Renal cortex interstitium (tissue), 11 donors: ENCODE data around the gene SORCS2. TPM values are rescaled to one million over a fixed set of nuclear protein-coding genes. Genes with fewer than 3 reads are reported as not detected.

Experiments used
- DNase-seq, 11 donors: peaks; one replicate each; pipeline ENCODE4 v3.0.0-alpha.2; 2013; ENCODE audit warnings: low read depth in 9 of 11, low spot score in 4 of 11; ENCODE audit errors: extremely low read depth in 1 of 11
- polyA plus RNA-seq, 3 donors: library from polyadenylated mRNA; unstranded; fragments of 120-200 nt; gene quantifications; one replicate each; pipeline ENCODE4 v1.2.1, GENCODE V29; 2013; ENCODE audit not compliant: insufficient read length in 3 of 3

SORCS2 gene
- polyA plus RNA-seq, 3 donors: 8.3 to 13.3 (median 9.9) TPM

DNA sequence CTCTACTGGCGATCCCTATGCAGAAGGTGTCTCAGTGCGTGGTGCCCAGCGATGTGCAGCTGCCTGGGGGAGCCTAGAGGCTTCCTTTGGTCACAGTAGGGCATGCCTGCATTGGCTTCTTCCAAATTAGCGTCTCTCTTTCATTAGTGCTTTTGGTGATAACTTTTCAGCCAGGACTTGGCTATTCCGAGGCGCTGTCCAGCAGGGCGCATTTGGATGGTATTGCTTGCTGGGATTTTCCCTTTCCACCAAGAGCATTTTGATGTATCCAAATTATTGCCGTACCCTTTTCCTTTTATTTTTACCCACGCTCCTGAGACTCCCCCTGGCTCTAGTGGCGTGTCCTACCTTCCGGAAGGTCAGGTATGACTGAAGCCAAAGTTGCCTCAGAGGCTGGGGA is 101.4 kb downstream of the SORCS2 start:
- DNase-seq: no peak

DNA sequence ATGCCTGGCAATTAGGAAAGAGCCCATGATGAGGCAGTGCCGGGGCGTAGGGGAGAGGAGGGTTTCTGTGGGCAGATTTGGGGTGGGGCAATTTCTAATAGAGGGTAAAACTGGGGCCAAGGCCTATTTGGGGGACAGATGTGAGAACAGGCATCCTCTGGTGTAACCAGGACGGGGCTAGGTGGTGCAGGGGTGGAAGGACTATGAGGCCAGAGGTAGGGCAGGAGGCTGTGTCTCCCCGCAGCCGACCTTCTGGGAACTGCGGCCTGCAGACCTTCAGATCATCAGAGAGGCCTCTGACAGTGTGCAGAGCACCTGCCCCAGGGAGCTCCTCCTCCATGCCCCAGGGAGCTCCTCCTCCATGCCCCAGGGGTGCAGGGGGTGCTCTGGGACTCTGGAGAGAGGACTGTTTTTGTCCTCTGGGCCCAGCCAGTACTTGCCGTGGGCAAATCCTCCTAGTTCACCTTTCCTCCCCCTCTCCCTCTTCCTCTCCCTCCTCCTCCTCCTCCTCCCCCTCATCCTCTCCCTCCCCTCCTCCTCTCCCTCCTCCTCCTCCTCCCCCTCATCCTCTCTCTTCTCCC is 101.9 kb downstream of the SORCS2 start:
- DNase-seq: no peak

DNA sequence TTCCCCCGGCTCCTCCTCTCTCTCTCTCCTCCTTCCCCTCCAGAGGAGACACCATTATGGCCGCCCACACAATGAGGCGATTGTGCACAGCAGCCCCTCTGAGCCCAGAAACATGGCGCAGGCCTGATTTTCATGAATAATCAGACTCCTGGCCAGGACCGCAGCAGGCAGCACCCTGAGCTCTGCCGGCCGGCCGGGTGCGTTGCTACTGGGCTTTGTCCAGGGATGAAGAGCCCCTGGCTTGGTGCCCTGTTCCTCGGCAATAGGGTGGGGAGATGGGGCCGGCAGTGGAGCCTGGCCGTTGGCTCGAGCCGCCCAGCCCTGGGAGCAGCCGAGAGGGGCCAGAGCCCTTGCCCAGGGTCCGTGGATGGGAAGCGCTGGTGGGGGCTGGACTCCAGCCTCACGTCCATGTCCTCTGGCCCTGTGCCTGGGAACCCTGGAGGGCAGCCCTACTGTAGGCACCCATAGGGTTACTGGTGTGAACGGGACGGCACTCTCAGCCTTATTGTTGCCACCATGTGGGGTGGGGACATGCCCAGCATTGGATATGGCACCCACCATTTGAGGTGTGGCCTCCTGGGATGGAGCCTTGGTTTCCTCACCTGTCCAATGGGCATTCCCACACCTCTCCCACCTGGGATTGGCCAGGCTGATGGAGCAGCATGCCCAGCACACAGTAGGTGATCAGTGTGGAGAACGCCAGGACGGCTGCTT is 103.0 kb downstream of the SORCS2 start:
- no peak for DNase-seq

DNA sequence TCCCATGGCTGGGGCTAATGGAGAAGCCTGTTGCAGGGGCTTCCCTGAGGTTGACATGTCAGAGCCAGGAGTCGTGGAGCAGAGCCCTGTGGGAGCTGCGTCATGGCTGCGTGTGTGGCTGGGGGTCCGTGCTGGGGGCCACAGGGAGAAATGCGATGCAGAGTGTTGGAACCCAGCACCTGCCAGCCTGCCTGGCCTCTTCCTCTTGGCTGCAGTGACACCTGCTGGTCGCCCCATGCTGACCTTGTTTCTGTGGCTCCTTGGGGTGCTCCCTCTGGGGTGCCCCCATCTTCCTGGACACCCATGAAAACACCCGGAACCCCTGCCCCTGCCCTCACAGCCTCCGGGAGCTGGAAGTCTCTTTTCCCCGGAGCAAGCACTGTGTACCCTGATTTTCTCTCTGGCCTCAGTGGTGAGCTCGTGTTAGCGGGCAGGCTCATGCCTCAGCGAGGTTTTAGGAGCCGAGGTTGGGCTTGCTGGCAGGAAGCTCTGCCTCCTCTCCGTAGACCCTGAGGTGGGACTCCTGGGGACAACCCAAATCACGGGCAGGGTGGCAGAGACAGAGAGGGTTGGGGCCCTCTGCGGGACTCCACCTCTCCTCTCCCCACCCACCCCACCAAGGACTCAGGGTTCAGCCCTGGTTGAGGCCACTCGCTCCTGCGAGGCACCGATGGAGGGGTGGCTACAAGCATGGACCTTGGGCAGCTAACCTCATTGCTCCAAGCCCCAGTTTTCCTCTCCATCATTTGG is 103.7 kb downstream of the SORCS2 start:
- no peak for DNase-seq

DNA sequence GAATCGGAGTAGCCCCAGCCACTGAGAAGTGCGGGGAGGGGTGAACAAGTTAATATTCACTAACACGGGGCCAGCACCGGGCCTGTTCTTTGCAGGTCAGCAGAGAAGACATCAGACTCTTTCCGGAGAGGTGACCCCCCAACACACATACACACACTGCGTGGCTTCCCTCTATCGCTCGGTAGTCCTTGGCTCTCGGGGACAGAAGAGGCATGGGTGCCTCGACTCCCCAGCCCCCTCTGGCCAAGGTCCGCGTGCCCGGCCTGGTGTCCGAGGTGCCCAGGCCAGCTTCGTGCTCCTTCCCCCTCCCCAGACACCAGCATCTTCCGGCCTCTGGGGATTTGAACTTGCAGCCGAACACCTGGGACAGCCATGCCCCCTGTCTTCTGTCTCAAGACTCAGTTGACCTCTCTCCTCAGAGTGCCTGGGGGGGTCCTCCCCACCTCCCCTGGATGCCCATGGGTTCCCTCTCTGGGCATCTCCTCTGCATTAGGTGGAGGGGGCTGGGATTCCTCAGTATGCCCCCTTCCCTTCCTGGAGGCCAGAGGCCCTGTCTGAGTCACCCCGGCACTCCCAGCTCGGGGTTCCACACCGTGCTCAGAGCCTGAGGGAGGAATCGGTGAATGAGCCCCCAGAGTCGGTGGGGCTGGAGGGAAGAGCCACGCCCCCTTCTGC is 104.5 kb downstream of the SORCS2 start:
- no peak for DNase-seq

DNA sequence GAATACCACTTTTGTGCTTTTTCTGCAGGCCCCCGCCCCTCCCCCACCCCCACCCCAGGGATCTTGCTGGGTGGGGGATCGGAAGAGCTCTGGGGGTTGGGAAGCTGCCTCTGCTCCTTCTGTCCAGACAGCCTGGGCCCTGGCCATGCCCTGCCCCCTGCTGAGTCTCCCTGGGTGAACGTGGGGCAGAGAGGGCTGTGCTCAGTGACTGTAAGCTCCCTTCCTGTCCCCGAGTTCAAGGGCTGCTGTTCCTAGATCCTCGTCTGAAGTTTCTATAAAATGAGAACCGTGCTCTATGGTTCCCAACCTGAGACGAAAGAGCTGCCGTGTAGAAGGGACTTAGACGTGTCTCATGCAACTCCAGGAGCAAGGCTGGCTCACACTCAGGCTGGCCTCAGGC is 105.0 kb downstream of the SORCS2 start:
- DNase-seq: no peak

DNA sequence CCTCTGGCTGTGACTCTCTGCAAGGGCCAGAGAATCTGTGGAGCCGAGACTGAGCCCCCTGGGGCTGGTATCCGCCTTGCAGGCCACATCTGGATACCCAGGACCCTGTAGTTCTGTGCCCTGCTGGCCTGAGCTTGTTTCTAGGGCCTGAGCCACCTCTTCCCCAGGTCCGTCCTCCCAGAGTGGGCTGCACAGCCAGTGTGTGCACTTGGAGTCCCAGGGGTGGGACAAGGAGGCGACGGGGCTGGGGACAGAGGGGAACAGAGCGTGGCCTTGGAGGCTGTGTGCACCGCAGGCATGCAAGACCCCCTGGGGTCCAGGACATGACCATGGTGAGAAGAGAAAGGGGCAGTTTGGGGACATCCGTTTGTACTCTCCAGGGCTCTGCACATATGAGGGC is 105.5 kb downstream of the SORCS2 start:
- DNase-seq: no peak

DNA sequence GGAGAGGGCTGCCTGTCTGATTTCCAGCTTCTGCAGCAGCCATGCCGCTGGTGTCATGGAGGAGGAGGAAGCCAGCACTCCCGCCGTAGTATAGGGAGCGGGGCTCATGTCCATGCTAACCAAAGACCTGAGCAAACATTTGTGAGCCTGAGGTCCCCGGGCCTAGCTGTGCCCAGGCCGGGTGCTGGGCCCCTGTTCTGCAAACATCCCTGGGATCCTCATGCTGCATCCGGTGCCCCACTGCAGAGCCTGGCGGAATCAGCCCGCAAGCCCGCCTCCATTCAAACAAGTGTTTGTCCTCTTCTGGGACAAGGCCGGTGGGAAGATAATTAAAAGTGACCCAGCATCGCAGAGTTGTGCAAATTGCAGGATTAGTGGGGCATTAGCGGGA is 106.3 kb downstream of the SORCS2 start:
- no peak for DNase-seq

DNA sequence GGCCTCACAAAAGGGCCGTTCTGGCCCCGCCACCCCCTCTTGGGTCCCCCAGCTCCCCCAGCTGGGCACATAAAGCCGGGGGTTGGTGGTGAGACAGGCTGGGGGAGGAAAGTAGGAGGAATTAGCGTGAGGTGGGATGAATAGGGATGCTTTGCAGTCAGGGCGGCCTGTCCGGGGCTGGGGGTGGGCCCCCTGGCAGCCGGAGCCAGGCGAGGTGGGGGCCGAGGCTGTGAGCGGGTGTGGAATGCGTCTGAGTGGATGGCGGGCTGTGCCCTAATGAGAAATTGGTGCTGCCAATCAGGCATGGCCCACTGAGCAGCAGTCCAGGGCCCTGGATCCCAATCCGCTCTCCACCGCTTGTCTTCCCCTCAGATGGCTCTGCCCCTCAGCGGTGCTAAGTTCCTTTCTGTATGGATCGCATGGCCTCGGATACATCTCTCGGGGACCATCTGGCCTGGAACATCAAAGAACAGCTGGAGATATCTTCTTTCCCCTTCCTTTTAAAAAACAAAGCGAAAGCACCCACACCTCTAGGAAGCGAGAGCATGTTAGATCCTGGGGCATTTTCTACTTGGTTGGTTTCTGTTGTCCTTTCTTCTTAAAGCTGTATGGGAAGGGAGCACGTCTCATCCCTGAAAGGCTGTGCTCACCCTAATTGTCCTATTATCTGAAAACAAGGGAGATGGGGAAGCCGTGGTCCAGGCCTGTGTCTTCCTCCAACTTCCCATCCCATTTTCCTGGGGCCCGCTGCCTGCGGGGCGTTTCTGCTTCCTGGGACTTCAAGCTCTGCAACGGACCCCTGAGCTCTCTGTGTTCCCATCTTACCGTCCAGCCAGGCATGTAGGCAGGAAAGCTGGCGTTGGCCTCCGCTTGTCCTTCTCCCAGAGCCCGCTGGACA is 106.9 kb downstream of the SORCS2 start:
- no peak for DNase-seq

DNA sequence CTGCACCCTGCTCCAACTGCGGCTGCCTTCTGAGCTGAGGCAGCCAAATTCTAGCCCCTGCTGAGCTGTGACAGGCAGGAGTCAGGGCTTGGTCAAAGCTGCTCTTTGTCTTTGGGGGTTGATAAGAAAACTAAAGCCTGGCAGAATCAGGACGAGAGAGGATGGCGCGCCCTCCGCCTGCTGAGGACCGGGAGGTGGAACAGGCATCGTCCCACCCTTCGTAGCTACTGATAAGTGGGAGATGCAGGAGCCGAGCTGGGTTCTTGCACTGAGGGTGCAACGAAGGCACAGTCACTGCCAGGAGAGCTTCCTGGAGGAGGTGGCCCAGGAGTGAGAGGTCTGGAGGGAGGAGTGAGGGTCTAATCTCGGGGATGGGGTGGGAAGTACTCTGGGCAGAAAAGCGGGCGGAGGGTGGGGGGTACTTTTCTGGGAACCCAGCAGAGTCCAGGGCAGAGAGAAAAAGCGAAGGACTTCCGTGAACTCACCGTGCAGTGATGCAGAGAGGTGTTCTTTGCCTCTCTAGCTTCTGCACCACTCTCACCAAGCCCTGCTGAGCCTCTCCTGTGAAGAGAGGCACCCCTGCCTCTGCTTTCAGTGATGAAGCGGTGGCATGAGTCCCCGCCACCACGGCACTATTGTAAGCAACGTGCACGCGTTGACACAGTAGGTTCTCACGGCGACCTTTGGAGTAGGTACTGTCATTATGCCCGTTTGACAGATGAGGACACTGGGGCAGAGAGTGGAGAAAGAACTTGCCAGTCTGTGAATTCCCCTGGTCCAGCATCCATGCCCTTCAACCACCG is 107.8 kb downstream of the SORCS2 start:
- DNase-seq: no peak

DNA sequence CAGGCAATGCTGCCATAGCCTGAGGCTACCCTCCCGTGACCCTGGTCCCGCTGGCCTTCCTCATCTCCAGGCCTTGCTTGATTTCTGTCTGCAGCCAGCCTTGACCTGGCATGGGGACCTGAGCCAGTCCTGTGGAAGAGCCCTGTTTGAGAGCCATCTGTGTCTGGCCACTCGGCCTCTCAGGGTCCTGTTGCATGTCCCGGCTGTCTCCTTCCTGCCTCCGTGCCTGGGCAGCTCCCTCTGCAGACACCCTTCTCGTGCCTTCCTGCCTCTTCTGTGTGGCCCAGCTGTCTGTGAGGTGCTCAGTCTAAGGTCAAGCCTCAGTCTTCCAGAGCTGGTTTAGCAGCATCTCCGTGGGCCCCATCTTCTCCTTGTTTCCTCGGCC is 108.4 kb downstream of the SORCS2 start:
- no peak for DNase-seq

DNA sequence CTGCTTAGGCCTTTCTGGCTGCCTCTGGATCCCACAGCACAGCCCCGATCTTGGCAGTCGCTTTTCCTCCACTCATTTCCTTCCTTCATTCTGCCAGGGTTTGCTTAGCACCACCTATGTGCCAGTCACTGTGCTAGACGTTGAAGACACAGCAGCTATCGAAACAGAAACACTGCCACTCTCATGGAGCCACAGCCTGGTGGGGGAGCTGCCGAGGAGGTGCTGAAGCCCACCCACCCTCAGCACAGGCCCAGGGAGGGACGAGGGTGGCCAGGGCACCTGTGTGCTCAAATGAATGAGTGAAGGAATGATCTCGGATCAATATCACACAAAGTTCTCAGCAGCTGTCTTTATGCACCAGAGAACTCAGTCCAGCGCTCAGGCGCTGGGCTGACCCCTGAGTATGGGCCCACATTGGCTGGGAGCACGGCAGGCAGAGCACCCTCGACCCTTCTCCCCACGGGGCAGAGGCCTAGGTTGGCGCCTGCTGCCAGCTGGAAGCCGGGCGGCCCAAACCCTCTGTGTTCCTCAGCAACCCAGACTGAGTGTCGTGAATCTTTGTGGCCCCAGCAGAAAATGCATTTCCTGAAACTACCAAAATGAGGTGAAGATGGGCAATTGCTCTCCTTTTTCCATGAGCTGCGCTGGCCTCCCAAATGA is 108.9 kb downstream of the SORCS2 start:
- no peak for DNase-seq

DNA sequence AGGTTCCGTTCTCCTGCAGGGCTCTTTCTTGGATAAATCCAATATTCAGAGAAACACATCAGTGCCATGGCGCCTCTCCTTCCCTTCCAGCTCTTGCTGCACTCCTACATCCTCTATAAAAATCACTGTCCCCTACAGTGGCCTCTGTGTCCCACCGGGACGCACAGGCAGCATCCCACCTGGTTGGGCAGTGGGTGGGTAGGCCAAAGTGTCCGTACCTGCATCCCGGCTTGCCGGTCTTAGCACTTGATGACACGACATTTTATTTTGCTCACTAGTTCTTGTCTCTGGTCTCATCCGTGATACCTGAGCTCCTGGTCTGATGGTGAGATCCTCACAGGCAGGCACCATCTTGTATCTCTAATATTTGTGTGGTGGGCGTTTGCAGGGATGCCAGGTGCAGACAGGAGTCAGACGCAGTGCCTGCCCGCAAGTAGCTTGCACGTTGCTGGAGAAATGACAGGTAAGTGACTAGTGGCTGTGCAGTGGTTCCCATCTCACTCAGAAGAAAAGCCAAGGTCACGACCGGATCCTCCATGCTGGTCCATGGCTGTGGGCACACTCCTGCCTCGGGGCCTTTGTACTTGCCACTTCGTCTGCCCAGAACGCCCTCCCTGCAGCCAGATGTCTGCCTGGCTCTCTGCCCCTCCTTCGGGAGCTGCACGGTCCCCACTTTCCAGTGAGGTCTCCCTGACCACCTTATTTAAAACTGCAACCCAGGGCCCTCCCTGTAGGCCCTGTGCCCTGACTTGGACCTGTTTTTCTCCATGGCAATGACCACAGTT is 109.7 kb downstream of the SORCS2 start:
- no peak for DNase-seq

DNA sequence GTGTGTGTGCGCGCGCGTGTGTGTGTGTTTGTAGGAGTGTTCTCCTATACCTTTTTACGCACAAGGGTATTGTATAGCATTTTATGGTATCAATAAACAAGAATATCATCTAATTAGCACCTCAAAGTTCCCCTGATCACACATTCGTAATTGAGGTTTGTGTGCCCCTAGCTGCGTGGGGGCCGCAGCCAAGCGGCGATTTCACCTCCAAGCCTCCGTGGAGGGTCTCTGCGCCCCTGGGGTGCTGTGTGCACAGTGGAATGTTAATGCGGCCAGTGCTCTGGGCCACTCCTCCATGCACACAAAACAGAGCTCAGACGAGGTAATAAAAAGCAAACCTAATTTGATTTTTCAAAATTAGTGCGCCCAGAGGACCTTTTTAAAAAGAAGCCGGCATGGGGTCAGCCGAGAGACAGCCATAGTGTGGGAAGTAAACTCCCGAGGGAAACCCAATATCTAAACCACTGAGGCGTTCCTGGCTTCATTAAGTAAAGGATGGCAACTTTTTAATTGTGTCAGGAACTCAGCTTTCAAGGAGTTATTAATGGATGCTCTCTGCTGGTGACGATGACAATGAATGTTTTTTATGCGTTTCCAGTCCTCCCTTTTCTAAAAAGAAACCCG is 110.6 kb downstream of the SORCS2 start:
- no peak for DNase-seq

DNA sequence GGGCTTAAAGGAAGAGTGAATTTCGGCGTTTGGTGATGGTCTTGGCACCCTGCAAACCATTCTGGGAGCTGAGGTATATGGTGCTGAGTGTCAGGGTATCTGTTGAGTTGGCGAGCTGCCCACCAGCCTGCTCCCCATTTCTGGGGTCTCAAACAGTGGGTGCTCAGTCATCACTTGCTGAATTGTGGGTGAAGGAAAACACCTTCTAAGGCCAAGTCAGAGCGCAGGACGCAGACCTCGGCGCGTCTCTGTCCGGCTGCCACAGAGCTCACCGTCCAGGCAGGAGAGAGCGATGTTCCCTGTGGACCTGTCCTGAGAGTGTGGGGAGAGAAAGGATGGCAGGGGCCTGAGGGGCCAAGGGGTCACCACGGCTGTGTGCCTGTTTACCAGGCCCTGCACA is 111.2 kb downstream of the SORCS2 start:
- no peak for DNase-seq

DNA sequence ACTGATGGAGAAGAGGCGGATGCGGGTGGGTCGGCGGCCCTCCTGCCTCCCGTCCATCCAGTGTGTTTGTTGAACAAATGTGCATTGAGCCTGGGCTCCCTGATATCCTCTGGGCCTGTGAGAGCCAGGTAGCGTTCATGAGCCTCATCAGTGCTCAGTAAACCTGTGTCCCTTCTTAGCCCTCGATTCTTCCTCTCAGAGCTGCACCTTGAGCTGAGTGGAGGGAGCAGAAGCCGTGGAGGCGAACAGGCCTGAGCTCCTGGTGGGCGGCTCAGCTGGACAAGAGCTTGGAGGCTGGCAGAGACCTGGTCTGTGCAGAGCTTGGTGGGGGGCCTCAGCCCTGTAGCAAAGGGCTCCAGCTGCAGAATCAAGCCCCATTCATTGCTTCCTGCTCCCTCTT is 112.1 kb downstream of the SORCS2 start:
- DNase-seq: no peak
